ENCODE measurements around the gene NFIC.

- TF ChIP-seq CTCF (IDR thresholded peaks at IDR 0.05; ENCODE audit: borderline replicate concordance, extremely low read depth, low read length, poor library complexity, severe bottlenecking) (no peak), EZH2 (IDR thresholded peaks at IDR 0.05; ENCODE audit: borderline replicate concordance, low read depth, low read length, severe bottlenecking) (no peak)
Measured at GRCh38 chr19:3452171-3452941, 86.0 kb downstream of the NFIC start.

Measured in DND-41 (cell line).